Brain microvascular endothelial cell (primary cell): Measurements from ENCODE around the gene PAQR5.

ENCODE experiments used
- DNase-seq: peaks from one replicate; pipeline ENCODE4 v3.0.0-alpha.2; 2020
- H3K27ac ChIP-seq: fragments of 250-450 bp; sonication (Bioruptor Pico); 2 replicates; pipeline ENCODE4 v1.5.1; 2020; ENCODE audit warnings: mild to moderate bottlenecking, moderate library complexity
- H3K27me3 ChIP-seq: fragments of 250-450 bp; sonication (Bioruptor Pico); replicated peaks from 2 replicates; pipeline ENCODE4 v1.5.1; 2020; ENCODE audit warnings: mild to moderate bottlenecking
- H3K36me3 ChIP-seq: fragments of 250-450 bp; sonication (Bioruptor Pico); replicated peaks from 2 replicates; pipeline ENCODE4 v1.5.1; 2020; ENCODE audit warnings: mild to moderate bottlenecking
- H3K4me3 ChIP-seq: 2 replicates; pipeline ENCODE4 v1.5.1; 2011; ENCODE audit warnings: low read depth, mild to moderate bottlenecking, control low read depth, low read length, moderate library complexity
- CTCF ChIP-seq: IDR thresholded peaks from 2 replicates; pipeline ENCODE4 v1.5.1; 2011; ENCODE audit warnings: low read depth, mild to moderate bottlenecking, moderate library complexity, low read length, control low read depth, inconsistent platforms; ENCODE audit errors: missing control alignments
- in situ Hi-C: cut with HindIII; loops from 2 replicates; pipeline ENCODE4 v1.10.0; 2017; ENCODE audit warnings: low sequenced_read_pairs, low pct_ligation_motif_present

The PAQR5 gene

GRCh38 chr15:69343133-69343532 is 44.4 kb downstream of the PAQR5 start:
- in situ Hi-C loops = no loop called here
- Histone ChIP-seq H3K36me3 (no peaks in the 10 kb centered on the region), H3K27me3 (no peaks in the 10 kb centered on the region), H3K4me3 (no peak overlapping the region), H3K27ac (no peak overlapping the region)
- TF ChIP-seq CTCF = no peak
- no peak for DNase-seq

- no peak for DNase-seq
Observed at GRCh38 chr15:69344238-69344637, 45.5 kb downstream of the PAQR5 start.

GRCh38 chr15:69346112-69346511 is 47.4 kb downstream of the PAQR5 start:
- in situ Hi-C loops = no loop called here
- no peak for TF ChIP-seq CTCF
- Histone ChIP-seq H3K4me3 (no peak overlapping the region), H3K27ac (peak overlapping the region; percentile 28), H3K27me3 (no peaks in the 10 kb centered on the region), H3K36me3 (no peaks in the 10 kb centered on the region)
- peak; percentile 9 for DNase-seq

More at GRCh38 chr15:69344238-69344637, 45.5 kb downstream of the PAQR5 start:
- Histone ChIP-seq H3K36me3 (no peaks in the 10 kb centered on the region), H3K4me3 (no peak overlapping the region), H3K27me3 (no peaks in the 10 kb centered on the region), H3K27ac (no peak overlapping the region)
- TF ChIP-seq CTCF = no peak
- in situ Hi-C loops = no loop called here

GRCh38 chr15:69351333-69351732 is 52.6 kb downstream of the PAQR5 start:
- no peaks in the 10 kb centered on the region for H3K27me3 ChIP-seq
- no peaks in the 10 kb centered on the region for H3K36me3 ChIP-seq
- DNase-seq = no peak
- no peak overlapping the region for H3K4me3 ChIP-seq
- H3K27ac ChIP-seq = no peak overlapping the region
- in situ Hi-C loops = no loop called here
- no peak for TF ChIP-seq CTCF

- no peak overlapping the region for H3K27ac ChIP-seq
- H3K27me3 ChIP-seq = no peaks in the 10 kb centered on the region
- no peak overlapping the region for H3K4me3 ChIP-seq
- in situ Hi-C loops = no loop called here
- DNase-seq = no peak
- no peaks in the 10 kb centered on the region for H3K36me3 ChIP-seq
- TF ChIP-seq CTCF = no peak
Observed at GRCh38 chr15:69351884-69352283, 53.2 kb downstream of the PAQR5 start.
